GM10847 (cell line): Measurements from ENCODE around the gene H6PD.

Source experiments
- POLR2A ChIP-seq: IDR thresholded peaks from 2 replicates; pipeline ENCODE4 v1.6.1; 2011; ENCODE audit not compliant: insufficient read length; ENCODE audit errors: extremely low read depth

H6PD gene

GRCh38 chr1:9245661-9246060 is 11.1 kb downstream of the H6PD start:
- no peak for TF ChIP-seq POLR2A

- no peak for TF ChIP-seq POLR2A
Observed at GRCh38 chr1:9246215-9246614, 11.6 kb downstream of the H6PD start.

GRCh38 chr1:9246841-9247785 is 12.5 kb downstream of the H6PD start:
- TF ChIP-seq POLR2A: no peak

GRCh38 chr1:9247894-9248293 is 13.3 kb downstream of the H6PD start:
- no peak for TF ChIP-seq POLR2A

GRCh38 chr1:9248341-9249262 is 14.0 kb downstream of the H6PD start:
- TF ChIP-seq POLR2A: no peak

GRCh38 chr1:9249263-9249533 is 14.6 kb downstream of the H6PD start:
- TF ChIP-seq POLR2A: no peak

GRCh38 chr1:9249534-9250410 is 15.2 kb downstream of the H6PD start:
- TF ChIP-seq POLR2A: no peak

GRCh38 chr1:9250411-9251381 is 16.1 kb downstream of the H6PD start:
- no peak for TF ChIP-seq POLR2A

- TF ChIP-seq POLR2A: no peak
Observed at GRCh38 chr1:9251501-9251900, 16.9 kb downstream of the H6PD start.

- TF ChIP-seq POLR2A: no peak
Observed at GRCh38 chr1:9253004-9253403, 18.4 kb downstream of the H6PD start.

- TF ChIP-seq POLR2A: no peak
Observed at GRCh38 chr1:9253453-9254105, 19.0 kb downstream of the H6PD start.

- TF ChIP-seq POLR2A: no peak
Observed at GRCh38 chr1:9256332-9256731, 21.8 kb downstream of the H6PD start.

GRCh38 chr1:9257851-9258250 is 23.3 kb downstream of the H6PD start:
- TF ChIP-seq POLR2A: no peak

GRCh38 chr1:9258629-9259028 is 24.1 kb downstream of the H6PD start:
- TF ChIP-seq POLR2A: no peak
